K562 (cell line): Measurements from ENCODE around the gene VPS41. TPM values are rescaled to one million over a fixed set of nuclear protein-coding genes. Genes with fewer than 3 reads are reported as not detected.

Experiments
- ATAC-seq: fragments of 200-7000 bp; cut with Tn5 transposase; 3 replicates; pipeline ENCODE4 v1.9.1; 2020; ENCODE audit warnings: moderate library complexity
- BruUV-seq: library from RNA; stranded (reverse); fragments of 400-500 nt; replicated peaks from 2 replicates; lab custom pipeline; 2021; lab: Mats Ljungman, UMichigan
- CTCF ChIA-PET: fragments of 300-600 bp; formaldehyde crosslinking; extraction: SDS; loops from one replicate; lab custom pipeline; 2021; ENCODE audit warnings: low intra/inter-chr PET ratio; lab: Yijun Ruan, JAX
- POLR2A ChIA-PET: fragments of 300-600, 350-650 bp; sonication (Branson Sonifier 250); formaldehyde crosslinking; extraction: SDS; loops from one replicate; lab custom pipeline; 2021; ENCODE audit warnings: antibody characterized with exemption, inconsistent platforms; lab: Yijun Ruan, JAX
- DNase-seq, 4 experiments: peaks; one replicate each; pipeline versions ENCODE4 v3.0.0 to v3.0.0-alpha.2; 2011 to 2018; ENCODE audit warnings: low spot score in 3 of 4, mixed read lengths in 3 of 4; ENCODE audit errors: extremely low read depth in 1 of 4
- FAIRE-seq: peaks from 2 replicates; lab custom pipeline; 2011; peaks lifted over from hg19 to GRCh38; lab: Jason Lieb, UNC
- H2AFZ ChIP-seq: 2 replicates; pipeline ENCODE4 v1.6.0; 2011; ENCODE audit warnings: low read depth, low read length, control low read depth, inconsistent platforms
- H3K27ac ChIP-seq: fragments of 200-600 bp; 3 replicates; pipeline ENCODE4 v1.8.0; 2011; ENCODE audit warnings: low read depth, mild to moderate bottlenecking, control low read depth, inconsistent platforms, low read length, moderate library complexity, mixed read lengths; ENCODE audit errors: extremely low read depth
- H3K27me3 ChIP-seq, 2 experiments: fragments of 300-600 bp in 1 of 2; 2 replicates in 1 of 2; 3 replicates in 1 of 2; pipeline versions ENCODE4 v1.6.0 to v1.8.0; 2011; ENCODE audit warnings: inconsistent platforms in 2 of 2, low read length in 2 of 2, mild to moderate bottlenecking in 1 of 2, mixed read lengths in 1 of 2, moderate library complexity in 1 of 2; ENCODE audit not compliant: control insufficient read depth in 2 of 2, insufficient read depth in 2 of 2
- H3K36me3 ChIP-seq: fragments of 300-600 bp; 3 replicates; pipeline ENCODE4 v1.8.0; 2011; ENCODE audit warnings: mild to moderate bottlenecking, low read length, inconsistent platforms; ENCODE audit not compliant: control insufficient read depth, insufficient read depth
- H3K4me1 ChIP-seq, 2 experiments: fragments of 200-600 bp in 1 of 2; replicated peaks in 1 of 2; 2 replicates in 1 of 2; 3 replicates in 1 of 2; pipeline versions ENCODE4 v1.5.1 to v1.8.0; 2011; ENCODE audit warnings: inconsistent platforms in 2 of 2, low read length in 2 of 2, mild to moderate bottlenecking in 1 of 2, mixed read lengths in 1 of 2, moderate library complexity in 1 of 2; ENCODE audit not compliant: control insufficient read depth in 2 of 2, insufficient read depth in 2 of 2
- H3K4me2 ChIP-seq: 2 replicates; pipeline ENCODE4 v1.6.1; 2011; ENCODE audit warnings: low read length, control low read depth, inconsistent platforms, mixed read lengths; ENCODE audit not compliant: insufficient read depth
- H3K4me3 ChIP-seq: fragments of 200-600 bp; sonication (generic), shearing (Covaris generic); 2 replicates; pipeline ENCODE4 v1.5.1; 2016; ENCODE audit warnings: control low read depth, inconsistent platforms
- H3K79me2 ChIP-seq: fragments of 200-600 bp; 3 replicates; pipeline ENCODE4 v1.8.0; 2011; ENCODE audit warnings: low read length, inconsistent platforms; ENCODE audit not compliant: control insufficient read depth, insufficient read depth
- H3K9ac ChIP-seq, 2 experiments: 2 replicates each; pipeline versions ENCODE4 v1.6.0 to v1.6.1; 2011; ENCODE audit warnings: low read depth in 2 of 2, low read length in 2 of 2, control low read depth in 1 of 2, inconsistent platforms in 1 of 2, mild to moderate bottlenecking in 1 of 2, mixed read lengths in 1 of 2; ENCODE audit not compliant: insufficient read depth in 1 of 2
- H3K9me1 ChIP-seq: one replicate; pipeline ENCODE4 v1.6.0; 2011; ENCODE audit warnings: inconsistent platforms, mild to moderate bottlenecking, low read length, moderate library complexity; ENCODE audit not compliant: control insufficient read depth, insufficient read depth
- H3K9me3 ChIP-seq: replicated peaks from 2 replicates; pipeline ENCODE4 v1.5.1; 2011; ENCODE audit warnings: low read depth, low read length, inconsistent platforms; ENCODE audit not compliant: control insufficient read depth, insufficient read depth
- H4K20me1 ChIP-seq: replicated peaks from 2 replicates; pipeline ENCODE4 v1.6.1; 2011; ENCODE audit warnings: low read length, inconsistent platforms, mixed read lengths; ENCODE audit not compliant: control insufficient read depth, insufficient read depth
- BMI1 ChIP-seq: fragments of 150-350 bp; IDR thresholded peaks from 2 replicates; pipeline ENCODE4 v1.6.1; 2014; ENCODE audit warnings: low read length
- DLX4 ChIP-seq: fragments of 250-450 bp; sonication (Bioruptor Pico); IDR thresholded peaks from 2 replicates; pipeline ENCODE4 v1.6.1; 2021; ENCODE audit warnings: mild to moderate bottlenecking
- ESRRB ChIP-seq: fragments of 250-450 bp; sonication (Bioruptor Pico); IDR thresholded peaks from 2 replicates; pipeline ENCODE4 v1.5.0; 2020; ENCODE audit warnings: mild to moderate bottlenecking, moderate library complexity, borderline replicate concordance
- EZH2 ChIP-seq: IDR thresholded peaks from 2 replicates; pipeline ENCODE4 v1.6.1; 2012; ENCODE audit warnings: low read depth, mild to moderate bottlenecking, inconsistent platforms, low read length, borderline replicate concordance
- HDAC1 ChIP-seq, 2 experiments: fragments of 450-650 bp; IDR thresholded peaks; 2 replicates each; pipeline ENCODE4 v1.6.1; 2016 to 2017; ENCODE audit warnings: inconsistent platforms in 1 of 2, mild to moderate bottlenecking in 1 of 2, moderate library complexity in 1 of 2
- HES1 ChIP-seq: fragments of 450-650 bp; IDR thresholded peaks from 2 replicates; pipeline ENCODE4 v1.6.1; 2016; ENCODE audit warnings: low read depth, mild to moderate bottlenecking, moderate library complexity
- HOMEZ ChIP-seq: fragments of 250-450 bp; sonication (Bioruptor Pico); IDR thresholded peaks from 2 replicates; pipeline ENCODE4 v1.4.0; 2020; ENCODE audit warnings: mild to moderate bottlenecking, moderate library complexity
- KAT8 ChIP-seq: fragments of 450-650 bp; IDR thresholded peaks from 2 replicates; pipeline ENCODE4 v1.6.1; 2016; ENCODE audit warnings: low read depth, mild to moderate bottlenecking
- MYC ChIP-seq, 2 experiments: fragments of 250-450 bp in 1 of 2; sonication (Bioruptor Pico) in 1 of 2; IDR thresholded peaks; 2 replicates each; pipeline versions ENCODE4 v1.5.1 to v1.6.1; 2012 to 2021; ENCODE audit warnings: low read depth in 2 of 2, borderline replicate concordance in 1 of 2, improper control_type of control experiment in 1 of 2, low read length in 1 of 2, mild to moderate bottlenecking in 1 of 2, moderate library complexity in 1 of 2
- NFIX ChIP-seq: fragments of 250-450 bp; sonication (Bioruptor Pico); IDR thresholded peaks from 2 replicates; pipeline ENCODE4 v1.4.0; 2020; ENCODE audit warnings: low read depth, mild to moderate bottlenecking, moderate library complexity
- POLR2AphosphoS5 ChIP-seq: IDR thresholded peaks from 2 replicates; pipeline ENCODE4 v1.6.1; 2011; ENCODE audit warnings: mild to moderate bottlenecking, low read depth, low read length, moderate library complexity; ENCODE audit not compliant: control insufficient read depth, insufficient read depth
- POLR2B ChIP-seq: fragments of 450-650 bp; IDR thresholded peaks from 2 replicates; pipeline ENCODE4 v1.6.1; 2018; ENCODE audit warnings: low read depth; ENCODE audit not compliant: partially characterized antibody
- RBFOX2 ChIP-seq: fragments of 200-400 bp; formaldehyde crosslinking; IDR thresholded peaks from 2 replicates; pipeline ENCODE4 v1.6.1; 2017; ENCODE audit warnings: low read depth, mild to moderate bottlenecking, low read length, moderate library complexity
- ZBTB9 ChIP-seq: fragments of 450-650 bp; formaldehyde crosslinking; IDR thresholded peaks from 2 replicates; pipeline ENCODE4 v1.4.0; 2020; ENCODE audit warnings: mild to moderate bottlenecking, moderate library complexity
- ZFP1 ChIP-seq: fragments of 450-650 bp; formaldehyde crosslinking; IDR thresholded peaks from 2 replicates; pipeline ENCODE4 v1.4.0; 2020; ENCODE audit warnings: mild to moderate bottlenecking, mixed read lengths
- ZNF830 ChIP-seq: fragments of 250-450 bp; sonication (Bioruptor Pico); IDR thresholded peaks from 2 replicates; pipeline ENCODE4 v1.5.0; 2021; ENCODE audit warnings: mild to moderate bottlenecking
- WGBS: fragments of 100-300 bp; shearing (Covaris generic); methylation state at CpG from one replicate; pipeline ENCODE4 v1.1.6; 2016; ENCODE audit warnings: low coverage, mixed read lengths; ENCODE audit not compliant: insufficient coverage; ENCODE audit errors: missing lambda C conversion rate; 5-methylcytosine and 5-hydroxymethylcytosine counted together
- in situ Hi-C: fragments of 300-500 bp; cut with MboI; formaldehyde crosslinking; loops from 4 replicates; pipeline ENCODE4 v1.15.0; 2018; ENCODE audit warnings: inconsistent platforms, mixed read lengths
- intact Hi-C: fragments of 100-400 bp; cut with micrococcal nuclease; formaldehyde crosslinking; loops from 2 replicates; pipeline ENCODE4 v1.14.2; 2022
- polyA plus RNA-seq, 8 experiments: library from polyadenylated mRNA; depleted of rRNA in 4 of 8; stranded (reverse) in 5 of 8; unstranded in 3 of 8; fragments of >200 nt; fragmentation: Nextera tagmentation in 2 of 8; fragmentation: Illumina TruSeq in 1 of 8; extraction: Ambion mirVana in 2 of 8; extraction: Trizol in 1 of 8; gene quantifications; 2 replicates each; pipeline versions ENCODE4 v1.2.1 to v1.2.3, GENCODE V29; 2011 to 2014; ENCODE audit warnings: inconsistent platforms in 1 of 8, missing spikeins in 1 of 8
- total RNA-seq, 7 experiments: library from RNA; depleted of rRNA in 6 of 7; stranded (reverse); fragments of >200 nt in 6 of 7; fragmentation: Illumina TruSeq in 2 of 7; extraction: Trizol in 2 of 7; gene quantifications; 2 replicates each; pipeline versions ENCODE4 v1.2.1 to v1.2.3, GENCODE V29; 2011 to 2021; ENCODE audit warnings: low replicate concordance in 1 of 7

Gene VPS41
- total and polyA plus RNA-seq, 9 of the 15 experiments (the other 6 are each of a cell fraction or from before 2014, with no cell fraction given): 17.7 to 46.8 (median 32.1) TPM

GRCh38 chr7:38775506-38776175 is 133.3 kb downstream of the VPS41 start (continued):
- TF ChIP-seq DLX4 (CRISPR knock-in tag) (no peak), HES1 (no peak), ZFP1 (CRISPR knock-in tag) (no peak), ESRRB (CRISPR knock-in tag) (no peak)
- TF ChIP-seq, all 486 proteins: peak for 0

- no peak overlapping the region for H3K9ac ChIP-seq
- no peaks in the 10 kb centered on the region for H3K27me3 ChIP-seq
- TF ChIP-seq EZH2: no peak
- no peak for TF ChIP-seq KAT8
- no peak for TF ChIP-seq RBFOX2
- no peak for TF ChIP-seq NFIX (CRISPR knock-in tag)
- TF ChIP-seq POLR2AphosphoS5: no peak
- TF ChIP-seq HDAC1 (IDR thresholded peaks at IDR 0.05): no peak
- no peak for TF ChIP-seq ZNF830 (CRISPR knock-in tag)
- no peak for TF ChIP-seq MYC (IDR thresholded peaks at IDR 0.05; ENCODE audit: low read depth, low read length)
- no peak for TF ChIP-seq MYC (CRISPR knock-in tag; IDR thresholded peaks at IDR 0.05; ENCODE audit: borderline replicate concordance, low read depth)
- no peak for TF ChIP-seq ZBTB9
- TF ChIP-seq HOMEZ (CRISPR knock-in tag): no peak
- no peak for TF ChIP-seq POLR2B
- TF ChIP-seq BMI1: no peak
Measured at GRCh38 chr7:38773430-38773829, 135.6 kb downstream of the VPS41 start.

More at GRCh38 chr7:38773430-38773829, 135.6 kb downstream of the VPS41 start:
- Histone ChIP-seq H3K4me3 (no peak overlapping the region), H3K4me1 (no peaks in the 10 kb centered on the region), H3K9me1 (no peaks in the 10 kb centered on the region), H3K79me2 (no peaks in the 10 kb centered on the region), H3K9me3 (no peaks in the 10 kb centered on the region), H3K27ac (no peak overlapping the region), H3K4me2 (no peak overlapping the region), H4K20me1 (no peaks in the 10 kb centered on the region), H2AFZ (no peak overlapping the region), H3K36me3 (peaks cover 17% of the 10 kb centered on the region)
- intact Hi-C loops: no loop called here
- no TSS peak for BruUV-seq
- FAIRE-seq (no peak), ATAC-seq (no peak), DNase-seq (no peak)
- 50% methylated on average over 2 of the region's 2 CpGs for WGBS
- CTCF ChIA-PET: no interaction called here
- POLR2A ChIA-PET: no interaction called here
- in situ Hi-C loops: no loop called here
